Activated CD4-positive, alpha-beta T cell treated with anti-CD3 and anti-CD28 coated beads for 36 hours (primary cell): Measurements from ENCODE around the gene MYOM3. TPM values are rescaled to one million over a fixed set of nuclear protein-coding genes. Genes with fewer than 3 reads are reported as not detected.
"Not testable (repeated sequence)": the region's sequence is repeated elsewhere in the genome, so short reads cannot be mapped to it uniquely, and the experiment has no call there.

Experiments
- ATAC-seq: fragments of 200-7000 bp; cut with Tn5 transposase; one replicate; pipeline ENCODE4 v1.10.0; 2021; ENCODE audit warnings: mild to moderate bottlenecking, moderate library complexity
- CTCF ChIA-PET: fragments of 350-600 bp; sonication (Branson Sonifier 250); formaldehyde crosslinking; loops from one replicate; lab custom pipeline; 2021; ENCODE audit warnings: antibody characterized with exemption; lab: Charles Lee
- POLR2A ChIA-PET: fragments of 350-600 bp; sonication (Branson Sonifier 250); formaldehyde crosslinking; loops from one replicate; lab custom pipeline; 2021; ENCODE audit warnings: antibody characterized with exemption, inconsistent platforms; lab: Charles Lee
- DNase-seq: peaks from one replicate; pipeline ENCODE4 v3.0.0-alpha.2; 2020
- H3K27ac Mint-ChIP-seq: one replicate; pipeline ENCODE4 v1.8.0; 2021; ENCODE audit warnings: mixed read lengths
- H3K27me3 Mint-ChIP-seq: one replicate; pipeline ENCODE4 v1.8.0; 2021; ENCODE audit warnings: mixed read lengths
- H3K36me3 Mint-ChIP-seq: one replicate; pipeline ENCODE4 v1.8.0; 2021; ENCODE audit warnings: low read depth, mixed read lengths
- H3K4me1 Mint-ChIP-seq: one replicate; pipeline ENCODE4 v1.8.0; 2021; ENCODE audit warnings: mixed read lengths
- H3K4me3 Mint-ChIP-seq: one replicate; pipeline ENCODE4 v1.8.0; 2021; ENCODE audit warnings: mild to moderate bottlenecking, moderate library complexity, mixed read lengths
- H3K9me3 Mint-ChIP-seq: one replicate; pipeline ENCODE4 v1.8.0; 2021; ENCODE audit warnings: low read depth, mixed read lengths
- intact Hi-C, 2 experiments: fragments of 100-400 bp; cut with DNase I in 1 of 2; cut with micrococcal nuclease in 1 of 2; formaldehyde crosslinking; loops; one replicate each; pipeline versions ENCODE4 v1.14.2 to v1.15.1; 2022 to 2024; cut with DNase I, micrococcal nuclease
- total RNA-seq, 2 experiments: library from RNA; stranded (reverse); gene quantifications; one replicate each; pipeline ENCODE4 v1.2.3, GENCODE V29; 2021

The MYOM3 gene
- total RNA-seq, 2 experiments from 2014 or later: not detected

- no peaks in the 10 kb centered on the region for H3K9me3 Mint-ChIP-seq
- peaks cover 6% of the 10 kb centered on the region for H3K4me1 Mint-ChIP-seq
- H3K27me3 Mint-ChIP-seq: peaks cover 2% of the 10 kb centered on the region
- ATAC-seq (no peak), DNase-seq (no peak)
- ChIA-PET POLR2A (interaction anchor here (0.6 to 0.7 kb wide), 2 partner anchors 18 to 591 kb away, joined by 3 read pairs; no protein-coding TSS in a partner anchor), CTCF (interaction anchor here (0.5 kb wide), 1 partner anchor 477 kb away, joined by 3 read pairs; no protein-coding TSS in a partner anchor)
- intact Hi-C loops: no loop called here
- H3K27ac Mint-ChIP-seq: no peak overlapping the region
- H3K4me3 Mint-ChIP-seq: no peak overlapping the region
- no peaks in the 10 kb centered on the region for H3K36me3 Mint-ChIP-seq
Observed at GRCh38 chr1:24045771-24046170, 66.2 kb downstream of the MYOM3 start.

DNA sequence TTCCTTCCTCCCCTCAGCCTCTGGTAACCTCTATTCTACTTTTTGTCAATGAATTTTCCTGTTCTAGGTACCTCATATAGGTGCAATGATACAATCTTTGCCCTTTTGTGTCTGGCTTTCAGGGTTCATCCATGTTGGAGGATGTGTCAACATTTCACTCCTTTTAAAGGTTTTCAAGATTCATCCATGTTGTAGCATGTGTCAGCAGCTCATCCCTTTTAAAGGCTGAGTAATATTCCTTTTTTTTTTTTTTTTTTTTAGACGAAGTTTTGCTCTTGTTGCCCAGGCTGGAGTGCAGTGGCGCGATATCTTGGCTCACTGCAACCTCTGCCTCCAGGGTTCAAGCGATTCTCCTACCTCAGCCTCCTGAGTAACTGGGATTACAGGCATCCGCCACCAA is 67.3 kb downstream of the MYOM3 start:
- CTCF ChIA-PET, H3K9me3 Mint-ChIP-seq, DNase-seq, ATAC-seq, H3K27ac Mint-ChIP-seq, H3K36me3 Mint-ChIP-seq, H3K4me1 Mint-ChIP-seq, H3K4me3 Mint-ChIP-seq, intact Hi-C loops, H3K27me3 Mint-ChIP-seq, POLR2A ChIA-PET: not testable (repeated sequence)

DNA sequence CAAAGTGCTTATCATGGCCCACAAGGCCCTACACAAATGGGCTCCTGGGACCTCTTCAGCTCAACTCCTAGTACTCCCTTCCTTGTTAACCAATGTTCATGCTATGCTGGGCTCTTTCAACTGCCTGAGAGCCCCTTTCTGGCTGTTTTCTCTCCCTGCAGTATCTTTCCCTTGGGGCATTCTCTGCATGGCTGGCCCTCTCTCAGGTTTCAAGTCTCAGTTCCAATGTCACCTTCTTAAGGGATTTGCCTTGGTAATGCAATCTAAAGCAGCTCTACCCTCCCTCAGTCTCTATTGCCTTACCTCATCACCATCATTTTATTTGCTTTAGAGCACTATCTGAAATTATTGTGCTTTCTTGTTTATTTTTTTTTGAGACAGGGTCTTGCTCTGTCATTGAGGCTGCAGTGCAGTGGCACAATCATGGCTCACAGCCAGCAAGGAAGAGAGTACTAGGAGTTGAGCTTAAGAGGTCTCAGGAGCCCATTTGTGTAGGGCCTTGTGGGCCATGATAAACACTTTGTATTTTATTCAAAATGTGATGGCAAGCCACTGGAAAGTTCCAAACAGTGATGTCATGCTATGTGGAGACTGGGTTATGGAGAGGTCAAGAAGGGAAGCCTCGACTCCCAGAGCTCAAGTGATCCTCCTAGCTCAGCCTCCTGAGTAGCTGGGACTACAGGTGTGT is 68.4 kb downstream of the MYOM3 start:
- ATAC-seq (no peak), DNase-seq (no peak)
- no peak overlapping the region for H3K4me3 Mint-ChIP-seq
- ChIA-PET CTCF (interaction anchor here (0.8 to 1.2 kb wide), 2 partner anchors 16 to 107 kb away, joined by 3 read pairs; no protein-coding TSS in a partner anchor), POLR2A (no interaction called here)
- H3K27me3 Mint-ChIP-seq: peaks cover 2% of the 10 kb centered on the region
- no peaks in the 10 kb centered on the region for H3K9me3 Mint-ChIP-seq
- H3K36me3 Mint-ChIP-seq: no peaks in the 10 kb centered on the region
- intact Hi-C loops: no loop called here
- peaks cover 6% of the 10 kb centered on the region for H3K4me1 Mint-ChIP-seq
- H3K27ac Mint-ChIP-seq: no peak overlapping the region

DNA sequence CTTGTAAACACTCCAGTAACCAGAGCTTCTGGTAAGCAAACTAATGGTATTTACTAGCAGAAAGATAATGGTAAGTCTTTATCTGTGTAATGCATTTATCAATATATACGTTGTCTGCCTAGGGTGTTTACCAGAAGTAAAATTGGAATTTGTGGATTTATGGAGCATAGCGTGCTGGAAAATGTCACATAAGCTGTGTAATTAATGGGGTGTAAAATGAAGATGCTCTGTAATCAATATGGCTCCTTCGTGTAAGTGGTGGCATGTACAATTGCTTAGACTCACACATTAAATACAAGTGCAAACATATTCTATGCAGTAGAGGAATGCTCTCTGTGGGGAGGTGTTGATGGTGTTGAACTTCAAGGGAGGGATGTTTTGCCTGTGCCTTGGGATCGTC is 69.6 kb downstream of the MYOM3 start:
- Mint-ChIP-seq H3K36me3 (no peaks in the 10 kb centered on the region), H3K4me1 (peaks cover 6% of the 10 kb centered on the region), H3K4me3 (no peak overlapping the region), H3K27ac (no peak overlapping the region), H3K9me3 (no peaks in the 10 kb centered on the region), H3K27me3 (peaks cover 1% of the 10 kb centered on the region)
- ChIA-PET POLR2A (interaction anchor here (0.6 to 0.7 kb wide), 2 partner anchors 164 to 359 kb away, joined by 3 read pairs; no protein-coding TSS in a partner anchor), CTCF (no interaction called here)
- intact Hi-C loops: no loop called here
- ATAC-seq (no peak), DNase-seq (no peak)

DNA sequence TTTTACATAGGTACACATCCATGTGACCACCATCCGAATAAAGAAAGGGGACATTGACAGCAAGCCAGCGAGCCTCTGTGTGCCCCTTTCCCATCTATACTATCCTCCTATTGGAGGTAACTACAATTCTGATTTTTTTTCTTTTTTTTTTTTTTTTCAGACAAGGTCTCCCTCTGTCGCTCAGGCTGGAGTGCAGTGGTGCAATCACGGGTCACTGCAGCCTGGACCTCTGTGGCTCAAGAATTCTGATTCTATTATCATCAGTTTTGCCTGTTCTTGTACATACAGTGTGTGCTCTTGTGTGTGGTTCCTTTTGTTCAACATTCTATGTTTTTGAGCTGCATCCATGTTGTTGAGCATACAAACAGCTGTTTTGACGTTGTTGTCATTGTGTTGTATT is 75.8 kb downstream of the MYOM3 start:
- no peak for ATAC-seq
- no peak for DNase-seq
- H3K27me3 Mint-ChIP-seq: peaks cover 4% of the 10 kb centered on the region
- no peaks in the 10 kb centered on the region for H3K36me3 Mint-ChIP-seq
- no peaks in the 10 kb centered on the region for H3K9me3 Mint-ChIP-seq
- ChIA-PET POLR2A (no interaction called here), CTCF (no interaction called here)
- H3K27ac Mint-ChIP-seq: no peak overlapping the region
- intact Hi-C loops: no loop called here
- no peak overlapping the region for H3K4me3 Mint-ChIP-seq
- H3K4me1 Mint-ChIP-seq: no peaks in the 10 kb centered on the region

DNA sequence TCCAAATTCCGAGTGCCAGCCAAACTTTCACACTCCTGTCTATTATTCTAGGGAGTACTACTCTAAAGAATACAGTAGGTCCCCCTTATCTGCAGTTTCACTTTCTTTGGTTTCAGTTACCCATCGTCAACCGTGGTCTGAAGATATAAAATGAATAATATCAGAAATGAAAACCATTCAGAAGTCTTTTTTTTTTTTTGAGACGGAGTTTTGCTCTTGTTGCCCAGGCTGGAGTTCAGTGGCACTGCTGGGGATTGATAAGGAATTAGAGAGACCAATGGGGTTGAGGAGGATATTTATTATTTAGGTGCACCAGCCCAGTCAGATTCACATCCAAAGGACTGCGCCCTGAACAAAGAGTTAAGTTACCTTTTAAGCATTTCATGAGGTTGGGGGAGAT is 79.0 kb downstream of the MYOM3 start:
- ChIA-PET CTCF (no interaction called here), POLR2A (no interaction called here)
- Mint-ChIP-seq H3K27me3 (peaks cover 4% of the 10 kb centered on the region), H3K4me3 (no peak overlapping the region), H3K27ac (no peak overlapping the region), H3K4me1 (no peaks in the 10 kb centered on the region), H3K9me3 (no peaks in the 10 kb centered on the region), H3K36me3 (no peaks in the 10 kb centered on the region)
- DNase-seq: no peak
- ATAC-seq: no peak
- intact Hi-C loops: no loop called here

- H3K9me3 Mint-ChIP-seq, H3K27ac Mint-ChIP-seq, DNase-seq, H3K4me3 Mint-ChIP-seq, H3K36me3 Mint-ChIP-seq, H3K4me1 Mint-ChIP-seq, intact Hi-C loops, ATAC-seq, H3K27me3 Mint-ChIP-seq, POLR2A ChIA-PET: not testable (repeated sequence)
- CTCF ChIA-PET: interaction anchor here (0.6 kb wide), 1 partner anchor 149 kb away, joined by 3 read pairs; no protein-coding TSS in a partner anchor
Observed at GRCh38 chr1:24030976-24031516, 80.9 kb downstream of the MYOM3 start.

- Mint-ChIP-seq H3K36me3 (no peaks in the 10 kb centered on the region), H3K9me3 (no peaks in the 10 kb centered on the region), H3K4me3 (no peak overlapping the region), H3K27ac (no peak overlapping the region), H3K4me1 (no peaks in the 10 kb centered on the region), H3K27me3 (no peaks in the 10 kb centered on the region)
- ChIA-PET POLR2A (interaction anchor here (0.6 to 1.1 kb wide), 3 partner anchors 17 to 84 kb away, joined by 3 to 5 read pairs (median 4); no protein-coding TSS in a partner anchor), CTCF (interaction anchor here (0.6 to 2.0 kb wide), 8 partner anchors 13 to 256 kb away, joined by 3 to 8 read pairs (median 3); no protein-coding TSS in a partner anchor)
- intact Hi-C loops: loop anchor here in 1 of 2 experiments (5.0 kb wide), 2 partner anchors 216 to 256 kb away; no protein-coding TSS in a partner anchor
- ATAC-seq (no peak), DNase-seq (no peak)
Observed at GRCh38 chr1:24027838-24028468, 84.0 kb downstream of the MYOM3 start.

GRCh38 chr1:24022581-24023361 is 89.2 kb downstream of the MYOM3 start:
- intact Hi-C loops: no loop called here
- Mint-ChIP-seq H3K27me3 (no peaks in the 10 kb centered on the region), H3K36me3 (no peaks in the 10 kb centered on the region), H3K4me3 (no peak overlapping the region), H3K4me1 (no peaks in the 10 kb centered on the region), H3K9me3 (no peaks in the 10 kb centered on the region), H3K27ac (no peak overlapping the region)
- ChIA-PET CTCF (no interaction called here), POLR2A (no interaction called here)
- ATAC-seq: no peak
- no peak for DNase-seq

- Mint-ChIP-seq H3K4me3 (no peak overlapping the region), H3K36me3 (no peaks in the 10 kb centered on the region), H3K27me3 (no peaks in the 10 kb centered on the region), H3K9me3 (no peaks in the 10 kb centered on the region), H3K4me1 (no peaks in the 10 kb centered on the region), H3K27ac (no peak overlapping the region)
- ChIA-PET CTCF (interaction anchor here (0.6 to 0.7 kb wide), 2 partner anchors 63 to 839 kb away, joined by 3 read pairs; no protein-coding TSS in a partner anchor), POLR2A (no interaction called here)
- DNase-seq (no peak), ATAC-seq (no peak)
- intact Hi-C loops: no loop called here
Observed at GRCh38 chr1:24021403-24022266, 90.3 kb downstream of the MYOM3 start.
